MM.1S (cell line): ENCODE data around the gene EN2.

ENCODE experiments used
- CTCF ChIP-seq: fragments of 300-600 bp; sonication (generic); IDR thresholded peaks from 2 replicates; pipeline ENCODE4 v1.5.1; 2016; ENCODE audit warnings: antibody characterized with exemption, low read length, mixed read lengths
- EZH2 ChIP-seq: fragments of 300-600 bp; sonication (generic); optimal IDR thresholded peaks from 2 replicates; pipeline ENCODE3; 2017; ENCODE audit warnings: low read depth, mild to moderate bottlenecking, antibody characterized with exemption, low read length, mixed read lengths
- EZH2phosphoT487 ChIP-seq: fragments of 300-600 bp; sonication (generic); IDR thresholded peaks from 2 replicates; pipeline ENCODE4 v1.6.1; 2018; ENCODE audit warnings: antibody characterized with exemption, low read length

- no peak for TF ChIP-seq CTCF
- TF ChIP-seq EZH2, result no peak
- no peak for TF ChIP-seq EZH2phosphoT487
Measured at GRCh38 chr7:155441856-155442255, 16.1 kb upstream of the EN2 start.
